Pancreas (tissue), 10 donors: ENCODE results near the gene ARL8B. TPM values are rescaled to one million over a fixed set of nuclear protein-coding genes. Genes with fewer than 3 reads are reported as not detected.

ENCODE experiments used
- ATAC-seq, 4 donors: fragments of 200-7000 bp; cut with Tn5 transposase; one replicate each; pipeline versions ENCODE4 v1.8.0 to v1.9.1; 2020; ENCODE audit warnings: mild to moderate bottlenecking in 4 of 4, moderate library complexity in 4 of 4
- DNase-seq, 6 donors: peaks; one replicate each; pipeline ENCODE4 v3.0.0-alpha.2; 2020
- FAIRE-seq: peaks from 2 replicates; lab custom pipeline; 2012; peaks lifted over from hg19 to GRCh38; lab: Jason Lieb, UNC
- H3K27ac ChIP-seq, 4 donors: fragments of 200-600 bp; sonication (generic); 1 replicate in 3 of 4; 2 replicates in 1 of 4; pipeline versions ENCODE4 v1.5.0 to v1.8.0; 2020
- H3K27me3 ChIP-seq, 4 donors: fragments of 200-600 bp; one replicate each; pipeline ENCODE4 v1.8.0; 2021
- H3K36me3 ChIP-seq, 3 donors: fragments of 200-600 bp; sonication (generic) in 1 of 3; one replicate each; pipeline versions ENCODE4 v1.5.0 to v1.8.0; 2020 to 2021
- H3K4me1 ChIP-seq, 3 donors: fragments of 200-600 bp; one replicate each; pipeline ENCODE4 v1.8.0; 2021
- H3K4me3 ChIP-seq, 4 donors: fragments of 200-600 bp; sonication (generic) in 2 of 4; one replicate each; pipeline versions ENCODE4 v1.5.0 to v1.8.0; 2020 to 2021
- H3K9me3 ChIP-seq, 4 donors: fragments of 200-600 bp; one replicate each; pipeline ENCODE4 v1.8.0; 2021
- WGBS, 2 donors: extraction: QIAGEN DNeasy Blood & Tissue Kit; methylation state at CpG; one replicate each; pipeline ENCODE4 v1.1.7; 2013; 5-methylcytosine and 5-hydroxymethylcytosine counted together
- intact Hi-C, 3 donors: fragments of 100-400 bp; cut with DNase I; formaldehyde crosslinking; loops; one replicate each; pipeline versions ENCODE4 v1.11.1 to v1.14.2; 2022
- polyA plus RNA-seq, 2 donors: library from polyadenylated mRNA; stranded (reverse); fragments of 200-250 nt; gene quantifications; one replicate each; pipeline ENCODE4 v1.2.3, GENCODE V29; 2013
- total RNA-seq, 6 donors: library from RNA; stranded (reverse); fragmentation: NEBNext Ultra II Directional in 4 of 6; extraction: Animal tissue kit (Norgen Biotek cat#: 25700) in 4 of 6; gene quantifications; one replicate each; pipeline versions ENCODE4 v1.2.1 to v1.2.4, GENCODE V29; 2021 to 2023
- TF ChIP-seq, protein P1 (sequence below), 4 donors: fragments of 200-600 bp; sonication (generic) in 3 of 4; IDR thresholded peaks; one replicate each; pipeline versions ENCODE4 v1.5.0 to v1.8.0; 2021; ENCODE audit warnings: antibody characterized with exemption in 4 of 4
- donor health status: healthy with polysubstance abuse.
- donor health status: DM: no; HTN: no; CAD: no; lungs with moderate emphysema.
- donor health status: DM: no; HTN: no; CAD: no.
- donor health status: control.
- donor health status: control.
- donor health status: Bipolar disorder and iron deficiency.
- donor health status: DM: yes; HTN: yes; CAD: no.
- donor health status: DM: no; HTN: no; CAD: no.
- donor health status: DM: no; HTN: no; CAD: no.
- donor health status: DM: yes; HTN: yes; CAD: no.

Gene ARL8B
- total and polyA plus RNA-seq, 8 donors, result 14.6 to 31.9 (median 24.4) TPM

DNA sequence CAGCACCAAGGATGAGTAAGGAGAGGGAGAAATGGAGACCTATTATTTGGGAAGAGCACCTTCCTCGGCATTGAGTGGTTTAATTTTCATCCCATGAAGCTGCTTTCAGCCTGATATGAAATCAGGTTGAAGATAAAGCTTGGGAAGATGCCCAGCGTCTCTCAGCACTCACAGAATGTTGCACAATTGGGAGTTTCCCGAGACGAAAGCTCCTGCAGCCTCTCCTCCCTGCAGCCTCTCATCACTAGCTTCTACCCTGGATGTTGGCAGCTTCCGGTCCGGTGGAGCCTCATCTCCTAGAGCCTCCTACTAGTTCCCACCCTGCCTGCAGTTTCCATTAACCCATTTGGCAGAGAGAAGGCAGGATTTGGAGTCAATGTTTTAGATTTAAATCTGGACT lies 105.7 kb downstream of the ARL8B start:
- H3K27me3 ChIP-seq, result no peaks in the 10 kb centered on the region
- no peak for FAIRE-seq
- TF ChIP-seq, protein P1, sequence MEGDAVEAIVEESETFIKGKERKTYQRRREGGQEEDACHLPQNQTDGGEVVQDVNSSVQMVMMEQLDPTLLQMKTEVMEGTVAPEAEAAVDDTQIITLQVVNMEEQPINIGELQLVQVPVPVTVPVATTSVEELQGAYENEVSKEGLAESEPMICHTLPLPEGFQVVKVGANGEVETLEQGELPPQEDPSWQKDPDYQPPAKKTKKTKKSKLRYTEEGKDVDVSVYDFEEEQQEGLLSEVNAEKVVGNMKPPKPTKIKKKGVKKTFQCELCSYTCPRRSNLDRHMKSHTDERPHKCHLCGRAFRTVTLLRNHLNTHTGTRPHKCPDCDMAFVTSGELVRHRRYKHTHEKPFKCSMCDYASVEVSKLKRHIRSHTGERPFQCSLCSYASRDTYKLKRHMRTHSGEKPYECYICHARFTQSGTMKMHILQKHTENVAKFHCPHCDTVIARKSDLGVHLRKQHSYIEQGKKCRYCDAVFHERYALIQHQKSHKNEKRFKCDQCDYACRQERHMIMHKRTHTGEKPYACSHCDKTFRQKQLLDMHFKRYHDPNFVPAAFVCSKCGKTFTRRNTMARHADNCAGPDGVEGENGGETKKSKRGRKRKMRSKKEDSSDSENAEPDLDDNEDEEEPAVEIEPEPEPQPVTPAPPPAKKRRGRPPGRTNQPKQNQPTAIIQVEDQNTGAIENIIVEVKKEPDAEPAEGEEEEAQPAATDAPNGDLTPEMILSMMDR (IDR thresholded peaks at IDR 0.05), result no peak
- intact Hi-C loops, result no loop called here
- ATAC-seq, result peak in 1 of 4 donors; percentile 16
- no peak for DNase-seq
- no peak overlapping the region for H3K4me3 ChIP-seq
- H3K36me3 ChIP-seq, result no peaks in the 10 kb centered on the region
- WGBS, 2 donors, result 34 to 47% methylated on average over 6 of the region's 6 CpGs
- no peaks in the 10 kb centered on the region for H3K4me1 ChIP-seq
- H3K9me3 ChIP-seq, result no peaks in the 10 kb centered on the region
- H3K27ac ChIP-seq, result no peak overlapping the region

- FAIRE-seq (no peak), ATAC-seq (no peak)
Measured at GRCh38 chr3:5229414-5229813, 107.3 kb downstream of the ARL8B start.

More at GRCh38 chr3:5229414-5229813, 107.3 kb downstream of the ARL8B start:
- no peaks in the 10 kb centered on the region for H3K4me1 ChIP-seq
- no peaks in the 10 kb centered on the region for H3K9me3 ChIP-seq
- H3K27ac ChIP-seq, result no peak overlapping the region
- no peaks in the 10 kb centered on the region for H3K27me3 ChIP-seq
- TF ChIP-seq, protein P1 (IDR thresholded peaks at IDR 0.05), result no peak
- intact Hi-C loops, result no loop called here
- H3K4me3 ChIP-seq, result no peak overlapping the region
- no peak for DNase-seq
- H3K36me3 ChIP-seq, result no peaks in the 10 kb centered on the region
- 49 to 64% methylated on average over 2 of the region's 2 CpGs for WGBS, 2 donors

Other genes with a start within 250 kb of the ARL8B start
- gene BHLHE40, start 142.9 kb upstream of the ARL8B start, total RNA-seq, result 10 to 100 TPM; 19.3 to 66.7 (median 38.1) TPM
- 10 to 100 TPM; 23.6 to 41.9 TPM for gene BHLHE40, start 142.9 kb upstream of the ARL8B start, polyA plus RNA-seq
- gene EDEM1, start 65.4 kb downstream of the ARL8B start, total RNA-seq, result 10 to 100 TPM; 24.4 to 37.9 (median 31.1) TPM
- gene EDEM1, start 65.4 kb downstream of the ARL8B start, polyA plus RNA-seq, result 1 to 10 TPM; 6.0 to 9.3 TPM